GM13976 (cell line): ENCODE measurements around the gene HEPACAM2.

Experiments used
- DNase-seq: peaks from one replicate; pipeline ENCODE4 v3.0.0; 2012; ENCODE audit warnings: low spot score
- CTCF ChIP-seq: IDR thresholded peaks from 2 replicates; pipeline ENCODE4 v1.5.1; 2012; ENCODE audit warnings: borderline replicate concordance, mild to moderate bottlenecking; ENCODE audit not compliant: insufficient read depth; ENCODE audit errors: extremely low read depth, missing control alignments, control extremely low read depth
- in situ Hi-C: fragments of 300-500 bp; cut with MboI; formaldehyde crosslinking; loops from one replicate; pipeline ENCODE4 v1.12.0; 2022; ENCODE audit warnings: low sequenced_read_pairs, mixed read lengths, inconsistent platforms; ENCODE audit not compliant: unreplicated experiment

HEPACAM2 gene

GRCh38 chr7:93242106-93242505 lies 15.8 kb upstream of the HEPACAM2 start:
- DNase-seq, result no peak
- in situ Hi-C loops, result loop anchor here (10.0 kb wide), 1 partner anchor 313 kb away; no protein-coding TSS in a partner anchor
- TF ChIP-seq CTCF, result no peak

DNA sequence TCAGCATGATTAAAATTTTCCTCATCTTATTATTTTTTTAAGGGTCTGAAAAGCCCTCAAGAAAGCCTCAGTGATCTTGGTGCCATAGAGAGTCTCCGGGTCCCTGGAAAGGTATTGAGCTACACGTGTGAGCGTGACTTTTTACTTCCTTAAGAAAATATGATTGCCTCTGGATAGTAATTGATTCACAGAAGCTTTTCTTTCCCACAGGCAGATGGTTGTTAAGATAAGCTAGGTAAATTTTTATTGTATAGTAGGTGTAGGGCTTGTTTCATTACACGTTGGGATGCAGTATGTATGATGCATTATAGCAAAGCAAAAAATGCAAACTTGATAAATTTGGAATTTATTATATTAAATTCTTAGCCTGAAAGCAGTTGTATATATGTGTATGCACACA lies 13.6 kb upstream of the HEPACAM2 start:
- DNase-seq, result no peak
- no peak for TF ChIP-seq CTCF
- in situ Hi-C loops, result loop anchor here (10.0 kb wide), 1 partner anchor 315 kb away; no protein-coding TSS in a partner anchor

GRCh38 chr7:93238748-93239147 lies 12.5 kb upstream of the HEPACAM2 start:
- in situ Hi-C loops, result no loop called here
- TF ChIP-seq CTCF, result no peak
- no peak for DNase-seq

GRCh38 chr7:93238131-93238530 lies 11.9 kb upstream of the HEPACAM2 start:
- no peak for TF ChIP-seq CTCF
- in situ Hi-C loops, result no loop called here
- DNase-seq, result no peak

DNA sequence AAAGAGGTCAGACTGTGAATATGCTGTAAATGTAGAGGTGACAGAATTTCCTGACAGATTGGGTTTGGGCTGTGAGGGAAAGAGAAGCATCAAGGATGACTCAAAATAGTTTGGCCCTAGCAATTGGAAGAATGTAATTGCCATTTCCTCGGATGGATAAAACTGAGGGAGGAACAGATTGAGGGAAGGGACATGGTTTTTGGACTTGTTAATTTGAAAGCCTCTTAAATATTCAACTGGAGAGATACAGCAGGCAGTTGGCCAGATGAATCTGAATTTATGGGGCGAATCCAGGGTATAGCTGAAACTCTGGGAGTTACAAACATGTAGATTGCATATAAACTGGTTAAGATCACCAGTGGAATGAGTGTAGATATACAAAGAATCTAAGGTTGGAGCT lies 9.3 kb upstream of the HEPACAM2 start:
- no peak for TF ChIP-seq CTCF
- no peak for DNase-seq
- in situ Hi-C loops, result no loop called here

DNA sequence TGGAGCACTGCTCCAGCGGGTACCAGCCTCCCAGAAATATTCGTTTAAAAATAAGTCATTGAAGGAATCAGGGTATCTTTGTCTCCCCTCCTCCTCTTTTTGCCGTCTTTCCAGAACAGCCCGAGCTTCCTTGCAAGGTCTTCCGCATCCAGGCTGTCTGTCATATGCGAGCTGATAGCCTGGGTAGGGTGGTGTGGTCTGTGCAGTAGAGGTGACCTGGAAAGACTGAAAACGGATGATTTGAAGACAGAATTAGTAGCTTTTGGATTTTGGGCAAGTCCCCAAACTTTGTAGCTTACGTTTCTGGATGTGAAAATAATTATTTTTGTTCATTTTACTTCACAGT lies 6.4 kb upstream of the HEPACAM2 start:
- DNase-seq, result no peak
- TF ChIP-seq CTCF, result no peak
- in situ Hi-C loops, result no loop called here
